Activated naive CD8-positive, alpha-beta T cell treated with anti-CD3 and anti-CD28 coated beads for 36 hours (primary cell): ENCODE results near the gene POGLUT3. TPM values are rescaled to one million over a fixed set of nuclear protein-coding genes. Genes with fewer than 3 reads are reported as not detected.
A peak's percentile ranks its signal among the peaks of the same experiment; 100 is the strongest.

ENCODE experiments used
- DNase-seq: peaks from one replicate; pipeline ENCODE4 v3.0.0; 2021
- H3K27ac Mint-ChIP-seq: one replicate; pipeline ENCODE4 v1.8.0; 2022; ENCODE audit warnings: mild to moderate bottlenecking, moderate library complexity, mixed read lengths
- H3K27me3 Mint-ChIP-seq: one replicate; pipeline ENCODE4 v1.8.0; 2022; ENCODE audit warnings: mild to moderate bottlenecking, mixed read lengths
- H3K36me3 Mint-ChIP-seq: one replicate; pipeline ENCODE4 v1.8.0; 2021; ENCODE audit warnings: mild to moderate bottlenecking, mixed read lengths
- H3K4me1 Mint-ChIP-seq: one replicate; pipeline ENCODE4 v1.8.0; 2021; ENCODE audit warnings: mixed read lengths
- H3K4me3 Mint-ChIP-seq: one replicate; pipeline ENCODE4 v1.8.0; 2022; ENCODE audit warnings: mild to moderate bottlenecking, moderate library complexity, mixed read lengths
- H3K9me3 Mint-ChIP-seq: one replicate; pipeline ENCODE4 v1.8.0; 2022; ENCODE audit warnings: mixed read lengths
- total RNA-seq, 2 experiments: library from RNA; stranded (reverse); gene quantifications; one replicate each; pipeline ENCODE4 v1.2.3, GENCODE V29; 2021

POGLUT3 gene
- total RNA-seq, 2 experiments from 2014 or later = 13.5 to 16.4 TPM

- no peak for DNase-seq
- Mint-ChIP-seq H3K9me3 (no peaks in the 10 kb centered on the region), H3K4me1 (no peaks in the 10 kb centered on the region), H3K27me3 (no peaks in the 10 kb centered on the region), H3K27ac (no peak overlapping the region), H3K36me3 (peaks cover 42% of the 10 kb centered on the region), H3K4me3 (no peak overlapping the region)
Observed at GRCh38 chr11:108486331-108486730, 11.9 kb downstream of the POGLUT3 start.

- Mint-ChIP-seq H3K36me3 (peaks cover 34% of the 10 kb centered on the region), H3K9me3 (no peaks in the 10 kb centered on the region), H3K4me1 (no peaks in the 10 kb centered on the region), H3K27ac (no peak overlapping the region), H3K27me3 (no peaks in the 10 kb centered on the region), H3K4me3 (no peak overlapping the region)
- no peak for DNase-seq
Observed at GRCh38 chr11:108483163-108483562, 15.0 kb downstream of the POGLUT3 start.

DNA sequence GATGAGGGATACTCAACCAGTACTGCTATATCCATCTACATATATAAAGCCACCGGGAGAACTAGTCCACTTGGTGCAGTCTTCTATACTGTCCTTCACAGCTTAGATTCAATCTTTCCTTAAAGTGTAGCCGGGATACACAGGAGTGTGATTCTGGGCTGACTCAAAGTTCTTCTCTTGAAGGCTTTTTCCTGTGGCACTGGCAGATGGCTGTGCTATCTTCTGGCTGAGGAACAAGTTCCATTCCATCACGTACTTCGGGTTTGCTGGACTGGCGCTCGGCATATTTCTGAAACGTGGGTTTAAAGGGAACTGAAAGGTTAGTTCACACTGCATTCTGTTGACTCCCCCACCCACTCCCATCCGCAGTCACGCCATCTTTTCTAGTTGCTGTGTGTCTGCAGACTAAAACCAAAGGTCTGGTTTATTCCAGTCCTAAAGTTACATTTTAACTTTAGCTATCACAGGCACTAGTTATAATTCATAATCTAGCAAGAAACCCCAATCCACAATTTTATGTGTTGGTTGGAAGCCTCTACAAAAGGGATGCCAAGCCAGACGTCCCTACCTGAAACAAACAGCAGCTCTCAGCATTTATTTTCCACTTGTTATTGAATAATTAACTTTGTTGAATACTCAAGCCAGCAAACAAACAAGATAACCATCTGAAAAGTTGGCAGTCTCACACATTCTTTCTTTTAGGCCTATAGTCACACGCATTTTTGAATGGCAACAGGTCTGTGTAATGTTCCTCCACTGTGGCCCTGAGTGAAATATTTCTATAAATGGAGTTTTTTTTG is 23.3 kb downstream of the POGLUT3 start:
- Mint-ChIP-seq H3K9me3 (no peaks in the 10 kb centered on the region), H3K4me1 (no peaks in the 10 kb centered on the region), H3K27me3 (no peaks in the 10 kb centered on the region), H3K36me3 (peaks cover 12% of the 10 kb centered on the region), H3K27ac (no peak overlapping the region), H3K4me3 (no peak overlapping the region)
- DNase-seq = no peak

DNA sequence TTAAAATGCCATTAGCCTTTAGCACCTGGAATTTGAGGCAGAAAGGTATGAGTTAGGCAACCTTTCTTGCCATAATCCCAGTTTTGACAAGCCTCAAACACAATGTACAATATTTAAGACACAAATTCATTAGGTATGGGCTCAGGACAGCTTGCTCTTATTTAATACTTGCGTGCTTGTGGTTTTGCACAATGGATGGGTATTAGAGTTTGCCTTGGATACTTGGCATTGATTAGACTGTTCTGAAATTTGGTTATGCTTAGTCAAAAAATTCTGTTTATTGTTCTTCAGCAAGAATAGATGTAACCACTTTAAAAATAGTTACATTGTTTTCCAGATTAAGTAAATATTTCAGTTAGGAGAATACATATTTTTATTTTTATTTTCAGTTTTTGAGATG is 25.5 kb downstream of the POGLUT3 start:
- Mint-ChIP-seq H3K27ac (no peak overlapping the region), H3K27me3 (no peaks in the 10 kb centered on the region), H3K4me3 (no peak overlapping the region), H3K9me3 (no peaks in the 10 kb centered on the region), H3K4me1 (no peaks in the 10 kb centered on the region), H3K36me3 (peaks cover 12% of the 10 kb centered on the region)
- DNase-seq = no peak

- no peak overlapping the region for H3K4me3 Mint-ChIP-seq
- peaks cover 2% of the 10 kb centered on the region for H3K4me1 Mint-ChIP-seq
- peaks cover 8% of the 10 kb centered on the region for H3K36me3 Mint-ChIP-seq
Observed at GRCh38 chr11:108468478-108468864, 29.7 kb downstream of the POGLUT3 start.

DNA sequence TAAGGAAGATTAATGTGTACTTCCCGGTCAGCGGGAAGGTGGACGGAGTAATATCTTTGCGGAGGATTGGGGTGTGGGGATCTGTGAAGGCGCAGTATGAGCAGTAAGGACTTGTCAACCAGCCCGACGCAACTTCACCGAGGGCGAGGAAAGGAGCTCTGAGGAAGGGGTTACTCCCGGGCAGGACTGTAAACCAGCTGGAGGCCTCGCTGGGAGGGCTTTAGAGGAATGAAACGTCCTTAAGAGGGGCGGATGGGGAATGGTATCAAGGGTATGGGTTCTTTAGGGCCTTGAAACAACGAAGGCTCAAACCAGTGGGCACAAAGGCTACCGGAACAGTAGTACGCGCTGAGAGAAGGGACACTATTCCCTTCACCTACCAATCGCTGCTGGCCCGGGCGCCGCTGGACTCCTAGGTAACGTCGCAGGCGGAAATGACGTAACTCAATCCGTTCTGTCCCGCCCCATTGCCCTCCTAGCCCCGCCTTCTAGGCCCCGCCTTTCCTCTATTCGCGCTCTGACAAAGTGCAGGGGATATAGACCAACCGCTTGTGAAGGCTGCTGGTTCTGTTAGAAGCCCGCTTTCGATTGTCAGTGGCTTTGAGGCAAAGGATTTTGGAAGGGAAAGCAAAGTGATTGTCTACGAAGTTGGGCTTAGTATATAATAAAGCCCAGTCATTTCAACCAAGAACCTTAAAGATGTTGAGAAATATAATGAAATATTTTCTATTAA is 30.9 kb downstream of the POGLUT3 start, which contains the start of gene C11orf65:
C11orf65 (minus strand) TSS at position 439 of the 733 bp plus-strand sequence. CDS start 5,970 bp downstream, outside the sequence.
- DNase-seq = peak; percentile 94
- Mint-ChIP-seq H3K4me1 (peaks cover 2% of the 10 kb centered on the region), H3K36me3 (peaks cover 8% of the 10 kb centered on the region)

More at GRCh38 chr11:108468478-108468864, 29.7 kb downstream of the POGLUT3 start:
- H3K27ac Mint-ChIP-seq = peak overlapping the region; percentile 100
- no peaks in the 10 kb centered on the region for H3K9me3 Mint-ChIP-seq
- DNase-seq = no peak
- H3K27me3 Mint-ChIP-seq = no peaks in the 10 kb centered on the region

GRCh38 chr11:108466405-108466804 is 31.8 kb downstream of the POGLUT3 start:
- H3K36me3 Mint-ChIP-seq = peaks cover 7% of the 10 kb centered on the region
- H3K4me3 Mint-ChIP-seq = peak overlapping the region; percentile 99
- no peaks in the 10 kb centered on the region for H3K9me3 Mint-ChIP-seq
- peak overlapping the region; percentile 100 for H3K27ac Mint-ChIP-seq
- no peak for DNase-seq
- H3K27me3 Mint-ChIP-seq = no peaks in the 10 kb centered on the region
- H3K4me1 Mint-ChIP-seq = peaks cover 2% of the 10 kb centered on the region

More for the DNA sequence above, 30.9 kb downstream of the POGLUT3 start, which contains the start of gene C11orf65:
- H3K4me3 Mint-ChIP-seq = peak within 1 kb of the TSS; percentile 99
- peak within 1 kb of the TSS; percentile 100 for H3K27ac Mint-ChIP-seq
- H3K9me3 Mint-ChIP-seq = no peaks in the 10 kb centered on the region
- no peaks in the 10 kb centered on the region for H3K27me3 Mint-ChIP-seq

DNA sequence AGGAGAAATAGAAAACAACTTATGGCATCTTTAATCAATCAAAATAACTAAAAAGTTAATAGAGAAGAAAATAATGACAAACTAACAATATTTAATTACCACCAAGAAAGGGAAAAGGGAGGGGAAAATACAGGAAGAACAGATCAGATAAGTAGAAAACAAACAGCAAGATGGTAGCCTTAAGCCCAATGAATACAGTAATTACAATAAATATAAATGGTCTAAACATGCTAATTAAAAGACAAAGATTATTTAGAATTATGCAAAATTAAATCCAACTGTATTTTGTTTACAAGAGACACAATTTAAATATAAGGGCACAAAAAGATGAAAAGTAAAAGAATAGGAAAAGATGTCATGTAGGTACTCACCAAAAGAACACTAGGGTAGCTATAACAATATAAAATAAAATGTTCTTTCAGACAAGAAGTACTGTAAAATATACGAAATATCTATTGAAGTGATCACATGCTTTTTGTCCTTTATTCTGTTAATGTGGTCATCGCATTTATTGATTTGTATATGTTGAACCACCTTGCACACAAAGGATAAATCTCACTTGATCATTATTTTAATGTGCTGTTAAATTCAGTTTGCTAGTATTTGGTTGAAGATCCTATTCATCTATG is 44.9 kb downstream of the POGLUT3 start:
- no peak for DNase-seq
- Mint-ChIP-seq H3K36me3 (peaks cover 22% of the 10 kb centered on the region), H3K27ac (no peak overlapping the region), H3K27me3 (no peaks in the 10 kb centered on the region), H3K4me1 (no peaks in the 10 kb centered on the region), H3K4me3 (no peak overlapping the region), H3K9me3 (peaks cover 23% of the 10 kb centered on the region)

Other genes starting within 250 kb of the POGLUT3 start
- gene C11orf65, start 30.9 kb downstream of the POGLUT3 start, total RNA-seq = 1 to 10 TPM; 1.4 to 1.9 TPM
- gene EXPH5, start 95.4 kb upstream of the POGLUT3 start, total RNA-seq = 1 to 10 TPM; 2.5 to 3.1 TPM
- gene DDX10, start 166.7 kb upstream of the POGLUT3 start, total RNA-seq = 10 to 100 TPM; 55.7 to 56.0 TPM